IMR-90 (cell line): ENCODE results near the gene URB1. TPM values are rescaled to one million over a fixed set of nuclear protein-coding genes. Genes with fewer than 3 reads are reported as not detected.

Experiments used
- ATAC-seq: fragments of 200-7000 bp; cut with Tn5 transposase; 2 replicates; pipeline ENCODE4 v1.9.1; 2020; ENCODE audit warnings: low read depth, mild to moderate bottlenecking, moderate library complexity
- BruUV-seq: library from RNA; stranded (reverse); fragments of 400-500 nt; replicated peaks from 2 replicates; lab custom pipeline; 2021; lab: Mats Ljungman, UMichigan
- CTCF ChIA-PET: fragments of 300-600 bp; formaldehyde crosslinking; extraction: SDS; loops from one replicate; lab custom pipeline; 2021; ENCODE audit warnings: antibody characterized with exemption; lab: Yijun Ruan, JAX
- POLR2A ChIA-PET: fragments of 300-600 bp; sonication (Branson Sonifier 250); formaldehyde crosslinking; loops from one replicate; lab custom pipeline; 2022; ENCODE audit warnings: antibody characterized with exemption; ENCODE audit not compliant: unreplicated experiment; lab: Charles Lee
- DNase-seq: peaks from one replicate; pipeline ENCODE4 v3.0.0; 2013
- H2AFZ ChIP-seq: replicated peaks from 2 replicates; pipeline ENCODE3; 2013; ENCODE audit warnings: low read length, mild to moderate bottlenecking; ENCODE audit not compliant: poor library complexity
- H2AK5ac ChIP-seq: 2 replicates; pipeline ENCODE4 v1.6.1; 2013; ENCODE audit warnings: low read depth, low read length, inconsistent platforms
- H2AK9ac ChIP-seq: replicated peaks from 2 replicates; pipeline ENCODE3; 2013; ENCODE audit warnings: mild to moderate bottlenecking, low read depth, low read length, moderate library complexity; ENCODE audit not compliant: poor library complexity
- H2BK120ac ChIP-seq: 2 replicates; pipeline ENCODE4 v1.6.1; 2013; ENCODE audit warnings: low read depth, low read length, inconsistent platforms
- H2BK15ac ChIP-seq: 3 replicates; pipeline ENCODE4 v1.6.1; 2013; ENCODE audit warnings: low read depth, low read length, inconsistent platforms
- H2BK20ac ChIP-seq: 2 replicates; pipeline ENCODE4 v1.6.1; 2013; ENCODE audit warnings: low read depth, mild to moderate bottlenecking, inconsistent platforms, low read length, moderate library complexity
- H2BK5ac ChIP-seq: 2 replicates; pipeline ENCODE4 v1.6.1; 2013; ENCODE audit warnings: mild to moderate bottlenecking, low read depth, low read length, inconsistent platforms; ENCODE audit not compliant: poor library complexity, severe bottlenecking
- H3K14ac ChIP-seq: replicated peaks from 2 replicates; pipeline ENCODE4 v1.6.1; 2013; ENCODE audit warnings: low read depth, low read length, inconsistent platforms
- H3K18ac ChIP-seq: 2 replicates; pipeline ENCODE4 v1.6.1; 2013; ENCODE audit warnings: low read depth, low read length, control low read depth
- H3K23ac ChIP-seq: 2 replicates; pipeline ENCODE4 v1.6.1; 2013; ENCODE audit warnings: low read depth, low read length, inconsistent platforms
- H3K27ac ChIP-seq: 2 replicates; pipeline ENCODE4 v1.5.1; 2013; ENCODE audit warnings: mild to moderate bottlenecking, control low read depth, low read length; ENCODE audit not compliant: insufficient read depth
- H3K27me3 ChIP-seq: 2 replicates; pipeline ENCODE4 v1.6.1; 2013; ENCODE audit warnings: low read length; ENCODE audit not compliant: control insufficient read depth, insufficient read depth
- H3K36me3 ChIP-seq: 2 replicates; pipeline ENCODE4 v1.6.1; 2013; ENCODE audit warnings: low read length, mixed read lengths; ENCODE audit not compliant: control insufficient read depth, insufficient read depth
- H3K4ac ChIP-seq: 2 replicates; pipeline ENCODE4 v1.6.1; 2013; ENCODE audit warnings: low read depth, low read length, inconsistent platforms
- H3K4me1 ChIP-seq: 2 replicates; pipeline ENCODE4 v1.6.1; 2013; ENCODE audit warnings: low read length, mixed read lengths; ENCODE audit not compliant: control insufficient read depth, insufficient read depth
- H3K4me2 ChIP-seq: 2 replicates; pipeline ENCODE4 v1.6.1; 2013; ENCODE audit warnings: low read depth, mild to moderate bottlenecking, control low read depth, low read length, moderate library complexity
- H3K4me3 ChIP-seq: 2 replicates; pipeline ENCODE4 v1.5.1; 2013; ENCODE audit warnings: low read depth, mild to moderate bottlenecking, control low read depth, low read length, moderate library complexity; ENCODE audit not compliant: insufficient read depth
- H3K56ac ChIP-seq: 2 replicates; pipeline ENCODE4 v1.6.1; 2013; ENCODE audit warnings: low read length, inconsistent platforms; ENCODE audit not compliant: insufficient read depth; ENCODE audit errors: extremely low read depth
- H3K79me1 ChIP-seq, 2 experiments: 2 replicates each; pipeline ENCODE4 v1.6.1; 2013; ENCODE audit warnings: low read length in 2 of 2, inconsistent platforms in 1 of 2, low read depth in 1 of 2
- H3K9ac ChIP-seq: 2 replicates; pipeline ENCODE4 v1.6.1; 2013; ENCODE audit warnings: low read depth, low read length, control low read depth
- H3K9me1 ChIP-seq: 2 replicates; pipeline ENCODE4 v1.6.1; 2013; ENCODE audit warnings: low read length, inconsistent platforms; ENCODE audit not compliant: insufficient read depth
- H3K9me3 ChIP-seq: 2 replicates; pipeline ENCODE4 v1.6.1; 2013; ENCODE audit warnings: low read length; ENCODE audit not compliant: control insufficient read depth, insufficient read depth
- H4K20me1 ChIP-seq: 2 replicates; pipeline ENCODE4 v1.6.1; 2013; ENCODE audit warnings: low read length, inconsistent platforms; ENCODE audit not compliant: insufficient read depth
- H4K5ac ChIP-seq: 2 replicates; pipeline ENCODE4 v1.6.1; 2013; ENCODE audit warnings: mild to moderate bottlenecking, low read depth, low read length, control low read depth
- H4K8ac ChIP-seq, 2 experiments: 2 replicates each; pipeline ENCODE4 v1.6.1; 2013; ENCODE audit warnings: low read depth in 2 of 2, low read length in 2 of 2, control low read depth in 1 of 2, inconsistent platforms in 1 of 2
- H4K91ac ChIP-seq: 2 replicates; pipeline ENCODE4 v1.6.1; 2013; ENCODE audit warnings: low read depth, low read length, inconsistent platforms; ENCODE audit not compliant: insufficient read depth
- BHLHE40 ChIP-seq: fragments of 150-350 bp; IDR thresholded peaks from 2 replicates; pipeline ENCODE4 v1.6.1; 2016; ENCODE audit warnings: mild to moderate bottlenecking, low read depth, low read length
- CEBPB ChIP-seq: IDR thresholded peaks from 2 replicates; pipeline ENCODE4 v1.6.1; 2012; ENCODE audit warnings: low read depth, low read length, improper control_type of control experiment
- MAFK ChIP-seq: IDR thresholded peaks from 2 replicates; pipeline ENCODE4 v1.6.1; 2012; ENCODE audit warnings: low read depth, low read length, improper control_type of control experiment
- MAZ ChIP-seq: IDR thresholded peaks from 2 replicates; pipeline ENCODE4 v1.6.1; 2012; ENCODE audit warnings: low read depth, mild to moderate bottlenecking, low read length, improper control_type of control experiment, moderate library complexity, borderline replicate concordance
- MXI1 ChIP-seq: IDR thresholded peaks from 2 replicates; pipeline ENCODE4 v1.6.1; 2012; ENCODE audit warnings: low read depth, mild to moderate bottlenecking, low read length, moderate library complexity, borderline replicate concordance
- RAD21 ChIP-seq: IDR thresholded peaks from 2 replicates; pipeline ENCODE4 v1.6.1; 2012; ENCODE audit warnings: low read length, improper control_type of control experiment
- RCOR1 ChIP-seq: IDR thresholded peaks from 2 replicates; pipeline ENCODE4 v1.6.1; 2012; ENCODE audit warnings: mild to moderate bottlenecking, low read length, improper control_type of control experiment; ENCODE audit not compliant: insufficient replicate concordance
- RFX5 ChIP-seq: IDR thresholded peaks from 2 replicates; pipeline ENCODE4 v1.8.0; 2012; ENCODE audit warnings: low read depth, mild to moderate bottlenecking, low read length, moderate library complexity
- SMC3 ChIP-seq: fragments of 150-350 bp; IDR thresholded peaks from 2 replicates; pipeline ENCODE4 v1.6.1; 2016; ENCODE audit warnings: low read depth, mild to moderate bottlenecking, antibody characterized with exemption, low read length, moderate library complexity
- USF2 ChIP-seq: fragments of 150-350 bp; IDR thresholded peaks from 2 replicates; pipeline ENCODE4 v1.6.1; 2017; ENCODE audit warnings: mild to moderate bottlenecking, antibody characterized with exemption, low read length, low read depth
- WGBS, 2 experiments: methylation state at CpG; one replicate each; pipeline versions ENCODE4 v1.1.5 to v1.1.7; 2013; ENCODE audit warnings: missing lambda C conversion rate in 2 of 2; ENCODE audit not compliant: insufficient read length in 1 of 2; ENCODE audit errors: extremely low coverage in 2 of 2; 5-methylcytosine and 5-hydroxymethylcytosine counted together
- dilution Hi-C: fragments of 300-500 bp; cut with HindIII; formaldehyde crosslinking; loops from one replicate; pipeline ENCODE4 v1.14.3; 2018; ENCODE audit warnings: low sequenced_read_pairs; ENCODE audit not compliant: unreplicated experiment
- in situ Hi-C: fragments of 300-500 bp; cut with MboI; formaldehyde crosslinking; loops from 3 replicates; pipeline ENCODE4 v1.14.3; 2019; ENCODE audit warnings: low sequenced_read_pairs, inconsistent platforms, mixed read lengths
- intact Hi-C: fragments of 100-400 bp; cut with micrococcal nuclease; formaldehyde crosslinking; loops from 2 replicates; pipeline ENCODE4 v1.10.0; 2022
- polyA plus RNA-seq, 3 experiments: library from polyadenylated mRNA; depleted of rRNA; stranded (reverse); fragments of >200 nt; gene quantifications; 2 replicates each; pipeline ENCODE4 v1.2.3, GENCODE V29; 2012; ENCODE audit warnings: low replicate concordance in 1 of 3
- total RNA-seq: library from RNA; depleted of rRNA; stranded (reverse); fragments of >200 nt; gene quantifications from 2 replicates; pipeline ENCODE4 v1.2.3, GENCODE V29; 2012
- TF ChIP-seq, protein P1 (sequence below): fragments of 150-350 bp; IDR thresholded peaks from 2 replicates; pipeline ENCODE4 v1.6.1; 2016; ENCODE audit warnings: low read depth, mild to moderate bottlenecking, low read length, moderate library complexity, borderline replicate concordance

The URB1 gene
- total and polyA plus RNA-seq, 2 of the 4 experiments (the other 2 are of a cell fraction), result 9.2 to 12.7 TPM

DNA sequence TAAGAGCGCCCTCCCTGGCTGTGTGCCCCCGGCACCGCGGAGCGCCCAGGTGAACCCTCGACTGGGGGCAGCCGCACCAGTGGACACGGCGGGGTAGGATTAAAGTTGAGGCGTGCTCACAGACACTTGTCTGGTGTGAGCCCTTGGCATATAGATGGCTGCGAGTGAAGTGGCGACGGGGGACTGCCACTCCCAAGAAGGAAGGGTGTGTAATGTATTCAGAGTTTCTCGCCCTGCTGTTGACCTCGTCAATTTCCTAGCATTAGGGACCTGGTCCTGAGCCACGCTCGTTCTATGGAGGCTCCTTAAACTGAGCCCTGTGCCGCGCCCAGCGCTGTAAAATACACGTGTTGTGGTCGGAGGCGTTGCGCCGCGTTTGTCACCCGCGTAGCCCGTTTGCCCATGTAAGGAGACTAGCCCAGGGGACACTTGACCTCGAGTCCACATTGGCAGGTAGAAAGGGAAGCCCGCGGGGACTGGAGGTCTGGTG is 20.2 kb upstream of the URB1 start:
- Histone ChIP-seq H2AK5ac (no peak overlapping the region), H3K9me1 (no peaks in the 10 kb centered on the region; the same call in 1 of the 2 replicates), H3K27me3 (peaks cover 6% of the 10 kb centered on the region; the same call in 1 of the 2 replicates), H3K56ac (no peak overlapping the region), H3K79me1 (no peaks in the 10 kb centered on the region), H4K8ac (no peak overlapping the region), H2BK120ac (no peak overlapping the region), H3K4me1 (peaks cover 10% of the 10 kb centered on the region), H2BK20ac (no peak overlapping the region), H2BK15ac (no peak overlapping the region), H3K4me2 (peak overlapping the region; percentile 100), H4K91ac (no peak overlapping the region), H2BK5ac (no peak overlapping the region), H3K4ac (no peak overlapping the region), H2AFZ (peak overlapping the region; percentile 91), H3K9ac (no peak overlapping the region), H3K36me3 (no peaks in the 10 kb centered on the region), H4K5ac (no peak overlapping the region), H3K23ac (no peak overlapping the region), H3K9me3 (no peaks in the 10 kb centered on the region), H2AK9ac (peak overlapping the region; percentile 6), H3K4me3 (peak overlapping the region; percentile 64; the same call in 1 of the 2 replicates), H4K20me1 (no peaks in the 10 kb centered on the region), H3K14ac (no peak overlapping the region), H3K18ac (no peak overlapping the region), H3K27ac (no peak overlapping the region)
- intact Hi-C loops (loop anchor here (5.0 to 10.0 kb wide), 2 partner anchors 82 to 109 kb away; no protein-coding TSS in a partner anchor), dilution Hi-C loops (no loop called here), in situ Hi-C loops (no loop called here)
- ATAC-seq (no peak; the same call in 1 of the 2 replicates), DNase-seq (no peak)
- BruUV-seq, result no TSS peak
- ChIA-PET CTCF (no interaction called here), POLR2A (no interaction called here)
- no peak for TF ChIP-seq MAFK
- TF ChIP-seq BHLHE40, result no peak
- TF ChIP-seq RAD21, result no peak
- no peak for TF ChIP-seq SMC3
- TF ChIP-seq USF2, result no peak
- no peak for TF ChIP-seq RCOR1
- TF ChIP-seq MAZ, result no peak
- no peak for TF ChIP-seq MXI1
- TF ChIP-seq RFX5, result no peak
- no peak for TF ChIP-seq CEBPB
- TF ChIP-seq, protein P1, sequence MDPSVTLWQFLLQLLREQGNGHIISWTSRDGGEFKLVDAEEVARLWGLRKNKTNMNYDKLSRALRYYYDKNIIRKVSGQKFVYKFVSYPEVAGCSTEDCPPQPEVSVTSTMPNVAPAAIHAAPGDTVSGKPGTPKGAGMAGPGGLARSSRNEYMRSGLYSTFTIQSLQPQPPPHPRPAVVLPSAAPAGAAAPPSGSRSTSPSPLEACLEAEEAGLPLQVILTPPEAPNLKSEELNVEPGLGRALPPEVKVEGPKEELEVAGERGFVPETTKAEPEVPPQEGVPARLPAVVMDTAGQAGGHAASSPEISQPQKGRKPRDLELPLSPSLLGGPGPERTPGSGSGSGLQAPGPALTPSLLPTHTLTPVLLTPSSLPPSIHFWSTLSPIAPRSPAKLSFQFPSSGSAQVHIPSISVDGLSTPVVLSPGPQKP, result no peak
- WGBS, 2 experiments, result 10% methylated on average over 2 of the region's 32 CpGs; no CpG with 5 or more reads in 1 of the 2 experiments
